ENCODE measurements around the gene GRID1. TPM values are rescaled to one million over a fixed set of nuclear protein-coding genes. Genes with fewer than 3 reads are reported as not detected.
"Not testable (repeated sequence)": the region's sequence is repeated elsewhere in the genome, so short reads cannot be mapped to it uniquely, and the experiment has no call there.

Gene GRID1
- total RNA-seq, 2 experiments from 2014 or later = not detected

DNA sequence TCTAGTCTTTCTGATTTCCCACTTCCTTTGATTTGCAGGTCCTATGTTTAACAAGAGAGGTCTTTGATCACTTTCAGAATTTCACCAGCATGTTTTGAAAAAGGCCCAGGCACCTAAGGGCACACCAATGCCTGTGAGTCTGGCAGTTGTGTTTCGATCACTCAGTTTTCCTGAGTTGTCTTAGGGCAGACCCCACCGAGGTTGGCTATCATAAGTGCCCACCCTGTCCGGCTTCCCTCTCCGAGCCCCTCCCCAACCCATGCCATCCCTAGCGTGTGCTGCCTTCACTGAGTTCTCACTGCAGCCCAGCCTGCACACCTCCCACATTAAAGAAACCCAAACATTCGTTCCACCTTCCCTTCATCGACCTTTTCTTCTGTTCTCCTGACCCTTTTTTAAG lies 257.9 kb downstream of the GRID1 start:
- no peaks in the 10 kb centered on the region for H3K4me1 Mint-ChIP-seq
- H3K27me3 Mint-ChIP-seq = no peaks in the 10 kb centered on the region
- CTCF ChIA-PET = no interaction called here
- H3K27ac Mint-ChIP-seq = no peak overlapping the region
- H3K36me3 Mint-ChIP-seq (ENCODE audit: low read depth) = no peaks in the 10 kb centered on the region
- DNase-seq = no peak
- H3K9me3 Mint-ChIP-seq = no peaks in the 10 kb centered on the region
- H3K4me3 Mint-ChIP-seq = no peak overlapping the region
- POLR2A ChIA-PET = no interaction called here

DNA sequence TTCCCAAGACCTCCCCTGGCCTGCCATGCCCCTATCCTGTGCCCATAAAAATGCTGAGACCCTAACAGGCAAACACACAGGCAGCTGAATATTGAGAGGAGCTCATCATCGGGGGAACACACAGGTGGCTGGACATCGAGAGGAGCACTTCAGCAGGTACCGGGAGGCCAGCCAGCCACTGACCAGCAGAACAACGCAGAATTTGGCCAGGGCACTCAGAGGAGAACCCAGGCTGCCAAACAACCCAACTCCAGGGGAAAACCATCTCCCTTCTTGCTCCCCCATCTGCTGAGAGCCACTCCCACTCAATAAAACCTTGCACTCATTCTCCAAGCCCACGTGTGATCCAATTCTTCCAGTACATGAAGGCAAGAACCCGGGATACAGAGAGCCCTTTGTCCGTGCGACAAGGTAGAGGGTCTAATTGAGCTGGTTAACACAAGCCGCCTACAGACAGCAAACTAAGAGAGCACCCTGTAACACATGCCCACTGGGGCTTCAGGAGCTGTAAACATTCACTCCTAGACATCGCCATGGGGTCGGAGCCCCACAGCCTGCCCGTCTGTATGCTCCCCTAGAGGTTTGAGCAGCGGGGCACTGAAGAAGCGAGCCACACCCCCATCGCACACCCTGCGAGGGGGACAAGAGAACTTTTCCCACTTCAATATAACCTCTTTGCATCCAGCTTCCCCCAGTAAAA lies 258.8 kb downstream of the GRID1 start:
- H3K9me3 Mint-ChIP-seq; H3K27ac Mint-ChIP-seq; DNase-seq; H3K27me3 Mint-ChIP-seq; CTCF ChIA-PET; H3K36me3 Mint-ChIP-seq (ENCODE audit: low read depth); POLR2A ChIA-PET; H3K4me3 Mint-ChIP-seq; H3K4me1 Mint-ChIP-seq: not testable (repeated sequence)

DNA sequence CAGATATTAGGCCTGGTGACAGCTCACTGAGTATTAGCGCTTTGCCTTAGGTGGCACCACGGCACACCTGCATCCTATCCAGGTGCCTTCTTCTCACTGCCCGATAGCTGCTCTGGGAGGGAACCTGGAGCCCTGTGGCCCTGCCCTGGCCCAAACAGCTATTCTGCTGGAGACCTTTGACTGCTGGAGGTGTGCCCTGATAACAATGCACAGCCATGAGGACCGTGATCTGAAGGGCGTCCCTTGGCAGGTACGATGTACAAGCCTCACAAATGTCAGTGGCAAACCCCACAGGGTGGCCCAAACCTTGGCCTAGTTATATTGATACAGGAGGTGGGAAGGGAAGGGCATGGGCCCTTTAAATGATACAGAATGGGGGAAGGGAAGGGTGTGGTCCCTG lies 259.5 kb downstream of the GRID1 start:
- H3K27ac Mint-ChIP-seq = no peak overlapping the region
- H3K4me3 Mint-ChIP-seq = no peak overlapping the region
- DNase-seq = no peak
- no peaks in the 10 kb centered on the region for H3K9me3 Mint-ChIP-seq
- POLR2A ChIA-PET = no interaction called here
- CTCF ChIA-PET = no interaction called here
- H3K4me1 Mint-ChIP-seq = no peaks in the 10 kb centered on the region
- H3K36me3 Mint-ChIP-seq (ENCODE audit: low read depth) = no peaks in the 10 kb centered on the region
- no peaks in the 10 kb centered on the region for H3K27me3 Mint-ChIP-seq

DNA sequence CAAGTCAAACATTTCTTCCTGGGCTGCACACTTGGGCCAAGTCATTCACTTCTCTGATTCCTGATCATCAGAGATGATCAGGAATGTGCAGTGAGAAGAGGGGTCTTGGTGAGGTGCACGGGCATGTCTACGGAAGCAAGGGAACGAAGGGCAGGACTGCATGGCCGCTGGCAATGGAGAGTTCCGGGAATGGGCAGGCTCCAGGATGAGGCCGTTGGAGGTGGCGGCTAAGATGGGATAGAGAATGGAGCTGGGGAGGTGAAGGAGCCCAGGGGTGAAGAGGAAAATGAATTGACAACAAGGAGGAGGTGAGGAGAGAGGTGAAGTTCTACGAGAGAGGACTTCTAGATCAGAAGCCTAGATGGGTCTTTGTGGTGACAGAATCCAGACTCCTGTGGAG lies 260.0 kb downstream of the GRID1 start:
- Mint-ChIP-seq H3K36me3 (ENCODE audit: low read depth) (no peaks in the 10 kb centered on the region), H3K9me3 (no peaks in the 10 kb centered on the region), H3K27ac (no peak overlapping the region), H3K27me3 (no peaks in the 10 kb centered on the region), H3K4me1 (no peaks in the 10 kb centered on the region), H3K4me3 (no peak overlapping the region)
- CTCF ChIA-PET = no interaction called here
- POLR2A ChIA-PET = no interaction called here
- DNase-seq = no peak

DNA sequence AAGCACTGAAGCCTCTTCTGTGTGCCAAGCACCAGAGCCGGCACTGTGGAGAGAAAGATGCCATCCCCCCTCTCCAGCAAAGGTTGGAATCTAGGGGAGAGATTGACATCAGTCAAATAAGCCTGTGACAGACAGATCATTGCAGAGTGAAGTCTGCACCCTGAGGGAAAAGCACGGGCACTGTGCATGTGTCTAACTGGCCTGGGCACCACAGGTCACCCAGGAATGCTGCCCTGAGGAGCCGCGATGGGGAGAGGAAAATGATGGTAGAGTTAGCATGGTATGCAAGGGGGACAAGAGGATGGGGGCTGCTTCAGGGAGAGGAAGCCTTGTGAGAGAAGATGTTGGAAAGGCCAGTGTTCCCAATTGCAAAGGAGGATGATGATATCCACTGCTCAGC lies 261.0 kb downstream of the GRID1 start:
- H3K36me3 Mint-ChIP-seq (ENCODE audit: low read depth) = no peaks in the 10 kb centered on the region
- H3K27ac Mint-ChIP-seq = no peak overlapping the region
- no peaks in the 10 kb centered on the region for H3K9me3 Mint-ChIP-seq
- DNase-seq = no peak
- no peaks in the 10 kb centered on the region for H3K4me1 Mint-ChIP-seq
- no peak overlapping the region for H3K4me3 Mint-ChIP-seq
- no peaks in the 10 kb centered on the region for H3K27me3 Mint-ChIP-seq
- ChIA-PET POLR2A (no interaction called here), CTCF (no interaction called here)

DNA sequence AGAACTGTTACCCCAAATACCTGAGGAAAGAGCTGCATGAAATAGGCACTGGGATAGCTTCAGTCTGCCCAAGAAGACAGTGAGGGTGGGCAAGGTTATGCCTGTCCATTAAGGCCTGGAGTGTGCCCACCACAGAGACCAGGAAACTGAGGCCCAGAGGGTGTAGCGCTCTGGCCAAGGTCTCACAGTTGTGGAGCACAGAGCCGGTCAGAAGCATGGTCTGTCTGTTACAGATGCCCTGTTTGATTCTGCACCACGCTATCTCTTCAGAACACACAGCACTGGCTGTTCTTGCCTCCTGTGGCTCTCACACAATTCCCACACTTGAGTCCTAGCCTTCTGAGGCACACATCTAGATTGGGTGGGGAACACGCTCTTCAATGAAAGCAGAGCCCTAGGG lies 261.4 kb downstream of the GRID1 start:
- DNase-seq = no peak
- H3K27me3 Mint-ChIP-seq = no peaks in the 10 kb centered on the region
- H3K4me1 Mint-ChIP-seq = no peaks in the 10 kb centered on the region
- no peaks in the 10 kb centered on the region for H3K9me3 Mint-ChIP-seq
- no peak overlapping the region for H3K27ac Mint-ChIP-seq
- ChIA-PET CTCF (no interaction called here), POLR2A (no interaction called here)
- H3K4me3 Mint-ChIP-seq = no peak overlapping the region
- H3K36me3 Mint-ChIP-seq (ENCODE audit: low read depth) = no peaks in the 10 kb centered on the region

DNA sequence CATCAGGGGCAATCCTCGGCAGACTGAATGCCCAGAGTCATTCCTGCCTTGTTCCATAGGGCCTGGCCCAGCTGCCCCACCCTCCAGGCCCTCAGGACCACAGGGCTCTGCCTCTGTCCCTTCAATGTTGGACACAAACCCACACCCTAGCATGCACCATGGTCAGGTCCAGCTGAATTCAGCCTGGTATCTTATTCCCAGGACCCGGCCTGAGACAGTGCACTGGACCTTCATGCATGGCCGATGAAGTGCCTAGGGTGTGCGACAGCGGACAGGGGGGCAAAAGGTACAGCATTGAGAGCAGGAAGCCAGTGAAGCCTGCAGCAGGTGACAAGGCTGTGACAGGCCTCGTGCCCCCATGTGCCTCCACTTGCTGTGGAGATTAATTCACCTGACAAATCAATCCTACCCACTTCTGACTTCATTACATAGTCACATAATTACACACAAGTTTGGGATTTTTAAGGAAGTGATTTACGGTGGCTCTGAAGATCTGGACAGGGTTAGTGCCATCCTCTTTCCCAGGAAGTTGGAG lies 261.9 kb downstream of the GRID1 start:
- H3K27ac Mint-ChIP-seq = no peak overlapping the region
- CTCF ChIA-PET = no interaction called here
- no peak overlapping the region for H3K4me3 Mint-ChIP-seq
- no peaks in the 10 kb centered on the region for H3K4me1 Mint-ChIP-seq
- no peaks in the 10 kb centered on the region for H3K9me3 Mint-ChIP-seq
- no peaks in the 10 kb centered on the region for H3K27me3 Mint-ChIP-seq
- no peaks in the 10 kb centered on the region for H3K36me3 Mint-ChIP-seq (ENCODE audit: low read depth)
- POLR2A ChIA-PET = no interaction called here
- DNase-seq = no peak

DNA sequence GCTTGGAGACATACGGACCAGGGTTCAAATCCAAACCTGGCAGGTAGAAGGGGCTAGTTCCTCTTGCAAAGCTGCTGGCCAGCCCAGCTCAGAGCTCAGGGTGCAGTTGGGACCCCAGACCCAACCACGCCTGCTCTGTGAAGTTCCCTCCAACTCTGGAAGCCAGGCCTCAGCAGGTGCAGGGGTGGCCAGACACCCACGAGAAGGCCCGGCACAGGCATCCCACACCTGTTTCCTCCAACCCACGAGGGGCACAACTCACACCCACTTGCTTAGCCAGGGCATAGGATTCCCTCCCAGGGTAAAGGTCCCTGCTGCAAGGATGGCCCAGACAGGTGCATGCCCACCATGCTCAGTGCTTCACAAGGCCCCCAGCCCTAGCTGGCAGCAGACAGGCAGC lies 262.4 kb downstream of the GRID1 start:
- Mint-ChIP-seq H3K27ac (no peak overlapping the region), H3K36me3 (ENCODE audit: low read depth) (no peaks in the 10 kb centered on the region), H3K4me1 (no peaks in the 10 kb centered on the region), H3K9me3 (no peaks in the 10 kb centered on the region), H3K27me3 (no peaks in the 10 kb centered on the region), H3K4me3 (no peak overlapping the region)
- ChIA-PET POLR2A (no interaction called here), CTCF (no interaction called here)
- no peak for DNase-seq

DNA sequence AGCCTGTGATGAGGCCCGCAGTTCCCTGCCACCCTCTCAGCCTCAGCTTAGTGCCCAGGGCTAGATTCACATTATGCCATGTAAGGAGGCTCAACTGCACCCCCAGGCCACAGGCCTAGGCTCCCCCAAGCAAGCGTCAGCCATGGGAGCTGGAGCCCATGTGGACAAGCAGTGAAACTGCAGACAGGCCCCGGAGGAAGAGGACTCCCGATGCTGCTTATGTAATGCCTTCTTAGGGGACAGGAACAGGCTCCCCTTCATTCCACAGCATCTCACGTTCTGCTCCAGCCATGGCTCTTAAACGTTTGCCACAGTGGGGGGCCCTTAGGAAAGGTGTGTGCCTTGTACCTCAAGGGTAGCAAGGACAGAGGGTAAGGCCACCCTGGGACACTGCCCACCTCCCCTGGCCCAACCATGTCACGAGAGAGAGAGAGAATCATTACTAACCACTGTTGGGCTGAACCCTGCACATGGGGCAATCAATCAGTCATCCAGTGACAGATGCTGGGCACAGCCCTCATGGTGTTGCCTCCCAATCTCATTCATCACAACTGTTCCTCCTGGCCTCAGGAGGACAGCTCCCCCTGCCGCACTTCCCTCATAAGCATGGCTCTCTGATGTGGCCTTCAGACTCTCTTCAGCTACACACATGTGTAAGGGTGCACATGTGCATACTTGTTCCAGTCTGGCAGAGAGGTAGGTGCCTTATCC lies 263.0 kb downstream of the GRID1 start:
- peaks cover 2% of the 10 kb centered on the region for H3K27me3 Mint-ChIP-seq
- CTCF ChIA-PET = no interaction called here
- no peaks in the 10 kb centered on the region for H3K36me3 Mint-ChIP-seq (ENCODE audit: low read depth)
- POLR2A ChIA-PET = no interaction called here
- no peaks in the 10 kb centered on the region for H3K9me3 Mint-ChIP-seq
- no peak for DNase-seq
- no peak overlapping the region for H3K27ac Mint-ChIP-seq
- H3K4me3 Mint-ChIP-seq = no peak overlapping the region
- H3K4me1 Mint-ChIP-seq = no peaks in the 10 kb centered on the region

DNA sequence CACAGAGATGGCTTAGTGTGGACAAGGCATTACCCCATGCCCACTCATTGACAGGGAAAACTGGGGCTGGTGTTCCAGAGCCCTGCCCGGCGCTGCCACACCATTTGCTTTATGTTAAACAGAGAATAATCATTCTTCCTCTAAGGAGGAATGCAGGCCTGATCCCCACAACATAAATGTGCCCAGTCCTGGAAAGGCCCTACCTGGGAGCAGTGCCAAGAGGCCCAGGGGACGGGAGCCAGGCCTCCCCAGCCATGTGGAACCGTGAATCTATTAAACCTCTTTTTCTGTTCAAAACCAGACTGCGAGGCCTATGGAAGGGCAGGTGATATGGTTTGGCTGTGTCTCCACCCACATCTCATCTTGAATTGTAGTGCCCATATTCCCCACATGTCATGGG lies 264.1 kb downstream of the GRID1 start:
- ChIA-PET POLR2A (no interaction called here), CTCF (no interaction called here)
- Mint-ChIP-seq H3K27ac (no peak overlapping the region), H3K36me3 (ENCODE audit: low read depth) (no peaks in the 10 kb centered on the region), H3K4me3 (no peak overlapping the region), H3K27me3 (peaks cover 2% of the 10 kb centered on the region), H3K4me1 (no peaks in the 10 kb centered on the region), H3K9me3 (no peaks in the 10 kb centered on the region)
- DNase-seq = no peak

DNA sequence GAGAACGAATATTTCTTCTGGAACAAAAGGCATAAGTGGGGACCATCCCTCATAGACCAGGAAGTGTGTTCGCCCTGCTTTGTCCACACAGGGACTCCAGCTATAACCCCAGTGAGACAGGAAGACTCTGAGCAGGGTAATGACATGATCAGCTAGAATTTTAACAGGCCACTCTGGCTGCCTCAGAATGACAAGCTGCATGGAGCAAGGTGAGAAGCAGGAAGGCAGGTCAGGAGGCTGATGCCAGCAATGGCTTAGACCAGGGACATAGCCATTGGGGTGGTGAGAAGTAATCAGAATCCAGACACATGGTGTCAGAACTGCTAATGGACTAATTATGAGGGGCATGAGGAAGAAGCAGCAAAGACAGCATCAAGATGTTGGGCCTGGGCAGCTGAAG lies 264.6 kb downstream of the GRID1 start:
- no peak for DNase-seq

DNA sequence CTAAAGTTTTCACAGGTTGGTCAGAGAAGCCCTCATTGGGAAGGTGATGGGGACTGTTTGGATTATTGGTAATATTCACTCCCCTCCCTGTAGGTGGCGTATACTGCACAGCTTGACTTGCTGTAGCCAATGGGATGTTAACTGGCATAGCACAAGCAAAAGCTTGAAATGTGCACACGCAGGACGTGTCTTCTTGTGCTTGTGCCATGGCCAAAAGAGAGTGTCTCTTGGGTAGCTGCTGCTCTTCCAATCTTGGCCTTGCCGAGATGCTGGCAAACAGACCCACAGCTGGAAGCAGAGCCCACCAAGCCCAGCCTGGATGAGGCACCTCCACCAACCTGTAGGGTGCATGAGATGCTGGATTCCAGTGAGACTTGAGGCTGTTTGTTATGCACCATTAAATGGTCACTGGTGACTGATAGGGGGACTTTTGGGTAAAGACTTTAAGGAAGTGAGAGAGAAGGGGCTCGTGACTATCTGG lies 266.0 kb downstream of the GRID1 start:
- Mint-ChIP-seq H3K9me3 (no peaks in the 10 kb centered on the region), H3K27ac (no peak overlapping the region), H3K4me1 (no peaks in the 10 kb centered on the region), H3K4me3 (no peak overlapping the region), H3K27me3 (peaks cover 12% of the 10 kb centered on the region), H3K36me3 (ENCODE audit: low read depth) (no peaks in the 10 kb centered on the region)
- ChIA-PET CTCF (interaction anchor here (1.0 to 1.2 kb wide), 3 partner anchors 9 to 105 kb away, joined by 3 to 4 read pairs (median 4); no protein-coding TSS in a partner anchor), POLR2A (no interaction called here)
- DNase-seq = no peak

More for the DNA sequence above, 264.6 kb downstream of the GRID1 start:
- POLR2A ChIA-PET = no interaction called here
- no peak overlapping the region for H3K4me3 Mint-ChIP-seq
- peaks cover 6% of the 10 kb centered on the region for H3K27me3 Mint-ChIP-seq
- H3K27ac Mint-ChIP-seq = no peak overlapping the region
- no peaks in the 10 kb centered on the region for H3K9me3 Mint-ChIP-seq
- CTCF ChIA-PET = interaction anchor here (0.7 kb wide), 1 partner anchor 97 kb away, joined by 3 read pairs; no protein-coding TSS in a partner anchor
- H3K36me3 Mint-ChIP-seq (ENCODE audit: low read depth) = no peaks in the 10 kb centered on the region
- H3K4me1 Mint-ChIP-seq = no peaks in the 10 kb centered on the region

DNA sequence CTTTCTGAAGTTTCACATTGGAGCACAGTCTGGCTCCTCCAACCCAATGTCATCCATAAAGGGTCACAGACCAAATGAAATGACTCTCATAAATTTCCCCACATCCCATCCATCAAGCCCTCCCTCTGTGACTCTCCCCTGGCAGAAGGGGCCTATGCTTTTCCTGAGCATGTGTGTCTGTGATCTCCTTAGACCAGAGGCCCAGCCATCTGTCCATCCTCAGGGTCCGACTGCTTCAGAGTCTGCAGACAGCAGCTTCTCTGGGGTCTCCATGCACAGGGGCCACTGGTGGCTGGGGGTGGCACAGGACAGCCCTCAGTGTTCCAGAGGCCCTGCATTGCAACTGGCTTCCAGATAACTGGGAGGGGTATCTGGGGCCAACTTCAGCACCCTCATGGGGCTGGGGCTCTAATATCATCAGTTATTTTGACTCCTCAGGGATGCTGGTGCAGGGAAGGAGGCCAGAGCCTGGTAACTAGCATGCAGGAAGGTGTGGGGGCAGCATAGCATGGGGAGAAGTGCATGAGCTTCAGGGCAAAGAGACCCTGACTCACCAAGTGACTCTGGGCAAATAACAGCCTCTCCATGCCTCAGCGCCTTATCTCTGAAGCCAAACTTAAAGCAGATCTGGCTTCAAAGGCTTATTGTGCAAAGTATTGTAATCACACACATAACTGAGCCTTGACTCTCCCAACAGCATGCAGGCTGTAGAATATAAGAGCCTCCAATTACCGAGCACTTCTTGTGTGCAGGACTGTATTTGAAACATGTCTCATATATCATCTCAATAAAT lies 266.9 kb downstream of the GRID1 start:
- H3K27ac Mint-ChIP-seq = no peak overlapping the region
- ChIA-PET POLR2A (no interaction called here), CTCF (interaction anchor here (1.0 to 1.2 kb wide), 3 partner anchors 8 to 104 kb away, joined by 3 to 4 read pairs (median 4); no protein-coding TSS in a partner anchor)
- H3K27me3 Mint-ChIP-seq = peaks cover 16% of the 10 kb centered on the region
- no peaks in the 10 kb centered on the region for H3K9me3 Mint-ChIP-seq
- H3K36me3 Mint-ChIP-seq (ENCODE audit: low read depth) = no peaks in the 10 kb centered on the region
- no peak overlapping the region for H3K4me3 Mint-ChIP-seq
- no peak for DNase-seq
- H3K4me1 Mint-ChIP-seq = no peaks in the 10 kb centered on the region

Measured in activated CD4-positive, alpha-beta memory T cell treated with anti-CD3 and anti-CD28 coated beads, Interleukin-2, amount 10 ng/mL, durations not matched to agents 7 days and 5 days (primary cell).